ENCODE data around the gene PLCB1.

GRCh38 chr20:8368670-8369069 lies 236.6 kb downstream of the PLCB1 start:
- no peak for TF ChIP-seq CTCF (IDR thresholded peaks at IDR 0.05; ENCODE audit: borderline replicate concordance, extremely low read depth, low read length, poor library complexity, severe bottlenecking)
- TF ChIP-seq EZH2 (IDR thresholded peaks at IDR 0.05; ENCODE audit: borderline replicate concordance, low read depth, low read length, severe bottlenecking), result no peak
